ENCODE data around the gene SPTBN4.
A peak's percentile ranks its signal among the peaks of the same experiment; 100 is the strongest.
"Not testable (repeated sequence)": the region's sequence is repeated elsewhere in the genome, so short reads cannot be mapped to it uniquely, and the experiment has no call there.

Gene SPTBN4

GRCh38 chr19:40442328-40443130 is 24.3 kb upstream of the SPTBN4 start:
- no peak for DNase-seq

GRCh38 chr19:40443131-40443999 is 23.4 kb upstream of the SPTBN4 start:
- peak; percentile 99 for DNase-seq

- peak; percentile 97 to 98 for DNase-seq
Observed at GRCh38 chr19:40444000-40444824, 22.6 kb upstream of the SPTBN4 start, which contains the start of gene SERTAD3. SERTAD3 (minus strand) TSS chr19:40444335; CDS start chr19:40442080, 2,255 bp downstream.

- no peak for DNase-seq
Observed at GRCh38 chr19:40444825-40445312, 21.9 kb upstream of the SPTBN4 start.

- DNase-seq: no peak
Observed at GRCh38 chr19:40445780-40446262, 21.0 kb upstream of the SPTBN4 start.

GRCh38 chr19:40446263-40446784 is 20.5 kb upstream of the SPTBN4 start:
- DNase-seq: no peak

GRCh38 chr19:40449506-40449905 is 17.3 kb upstream of the SPTBN4 start:
- no peak for DNase-seq

GRCh38 chr19:40450664-40451063 is 16.1 kb upstream of the SPTBN4 start:
- DNase-seq: no peak

GRCh38 chr19:40452016-40452415 is 14.8 kb upstream of the SPTBN4 start:
- no peak for DNase-seq

- DNase-seq: no peak
Observed at GRCh38 chr19:40453151-40453735, 13.6 kb upstream of the SPTBN4 start.

- DNase-seq: not testable (repeated sequence)
Observed at GRCh38 chr19:40453943-40454342, 12.9 kb upstream of the SPTBN4 start.

GRCh38 chr19:40457048-40457447 is 9.8 kb upstream of the SPTBN4 start:
- DNase-seq: no peak

- DNase-seq: no peak
Observed at GRCh38 chr19:40457953-40458596, 8.7 kb upstream of the SPTBN4 start.

GRCh38 chr19:40458597-40458974 is 8.2 kb upstream of the SPTBN4 start:
- DNase-seq: no peak

- no peak for DNase-seq
Observed at GRCh38 chr19:40460185-40460584, 6.6 kb upstream of the SPTBN4 start.

GRCh38 chr19:40461669-40462221 is 5.1 kb upstream of the SPTBN4 start:
- DNase-seq: no peak

- DNase-seq: not testable (repeated sequence)
Observed at GRCh38 chr19:40463587-40464037, 3.2 kb upstream of the SPTBN4 start.

GRCh38 chr19:40464059-40465024 is 2.5 kb upstream of the SPTBN4 start:
- peak; percentile 88 to 89 for DNase-seq

- no peak for DNase-seq
Observed at GRCh38 chr19:40465025-40465556, 1.7 kb upstream of the SPTBN4 start.
